Right renal cortex interstitium (tissue), 3 donors: Measurements from ENCODE around the gene RAET1G. TPM values are rescaled to one million over a fixed set of nuclear protein-coding genes. Genes with fewer than 3 reads are reported as not detected.
"Not testable (repeated sequence)": the region's sequence is repeated elsewhere in the genome, so short reads cannot be mapped to it uniquely, and the experiment has no call there.

ENCODE experiments used
- DNase-seq, 3 donors: peaks; one replicate each; pipeline ENCODE4 v3.0.0-alpha.2; 2013; ENCODE audit warnings: low read depth in 3 of 3, low spot score in 2 of 3
- polyA plus RNA-seq, 3 donors: library from polyadenylated mRNA; unstranded; fragments of 120-200 nt; gene quantifications; one replicate each; pipeline ENCODE4 v1.2.1, GENCODE V29; 2013; ENCODE audit not compliant: insufficient read length in 3 of 3

RAET1G gene
- polyA plus RNA-seq, 3 donors, result 0.75 to 1.9 (median 1.5) TPM

GRCh38 chr6:149954328-149954983, 31.5 kb upstream of the RAET1G start:
- not testable (repeated sequence) for DNase-seq

DNA sequence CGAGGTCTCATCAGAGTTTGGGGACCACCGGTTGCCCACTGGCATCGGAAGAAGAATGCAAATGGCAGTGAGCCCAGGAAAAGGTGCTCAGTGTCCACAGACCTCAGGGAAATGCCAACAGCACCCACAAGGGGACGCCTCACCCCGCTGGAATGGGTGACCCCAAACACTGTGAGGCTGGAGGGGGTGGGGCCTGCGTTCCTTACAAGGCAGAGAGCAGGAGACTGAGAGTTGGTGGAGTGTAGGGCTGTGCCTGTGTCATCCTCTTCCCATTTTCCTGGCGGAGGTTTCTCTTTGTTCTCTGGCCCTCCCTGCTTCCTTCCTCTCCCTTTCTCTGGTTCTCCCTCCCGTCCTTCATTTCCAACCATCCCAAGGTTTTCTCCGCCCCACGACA, 31.0 kb upstream of the RAET1G start:
- DNase-seq, result not testable (repeated sequence)

DNA sequence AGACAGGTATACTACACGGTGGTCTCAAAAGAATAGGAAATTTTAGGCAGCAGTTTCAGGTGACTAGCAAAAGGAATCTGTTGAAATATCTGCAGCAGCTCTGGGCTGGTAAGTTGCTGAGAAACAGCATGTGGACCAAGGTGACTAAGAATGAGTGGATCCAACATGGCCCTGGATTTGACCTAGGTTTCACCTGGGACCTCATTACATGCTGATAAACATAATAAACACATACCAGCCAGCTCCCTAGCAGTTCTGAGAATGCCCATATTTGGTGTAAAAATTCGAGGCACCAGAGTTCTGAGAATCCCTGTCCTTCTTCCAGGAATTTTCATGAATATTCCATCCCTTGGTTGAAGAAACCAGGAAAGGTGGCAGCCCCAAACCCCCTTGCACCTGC, 30.5 kb upstream of the RAET1G start:
- DNase-seq, result not testable (repeated sequence)

DNA sequence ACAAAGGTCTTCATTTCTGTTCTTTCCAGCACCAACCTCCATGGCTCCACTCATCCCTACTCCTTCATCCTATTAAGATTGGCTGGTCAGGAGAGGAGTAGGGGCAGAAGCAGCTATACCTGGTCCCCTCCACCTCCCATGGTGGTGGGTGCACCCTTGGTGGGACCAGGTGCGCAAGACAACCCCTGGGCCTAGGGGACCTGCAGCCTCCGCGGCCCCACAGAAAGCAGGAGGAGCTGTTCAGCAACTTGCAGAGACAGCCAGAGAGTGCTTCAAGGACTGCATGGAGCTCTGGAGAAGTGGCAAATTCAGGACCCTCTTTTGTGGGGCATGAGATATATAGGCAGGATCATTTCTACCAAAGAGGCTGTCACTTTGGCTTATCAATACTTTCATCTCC, 28.7 kb upstream of the RAET1G start:
- DNase-seq, result no peak

- no peak for DNase-seq
These were observed 28.2 kb upstream of the RAET1G start for GRCh38 chr6:149951096-149951495.

- no peak for DNase-seq
These were observed 27.5 kb upstream of the RAET1G start for GRCh38 chr6:149950423-149950822.

GRCh38 chr6:149948616-149949015, 25.7 kb upstream of the RAET1G start:
- no peak for DNase-seq

DNA sequence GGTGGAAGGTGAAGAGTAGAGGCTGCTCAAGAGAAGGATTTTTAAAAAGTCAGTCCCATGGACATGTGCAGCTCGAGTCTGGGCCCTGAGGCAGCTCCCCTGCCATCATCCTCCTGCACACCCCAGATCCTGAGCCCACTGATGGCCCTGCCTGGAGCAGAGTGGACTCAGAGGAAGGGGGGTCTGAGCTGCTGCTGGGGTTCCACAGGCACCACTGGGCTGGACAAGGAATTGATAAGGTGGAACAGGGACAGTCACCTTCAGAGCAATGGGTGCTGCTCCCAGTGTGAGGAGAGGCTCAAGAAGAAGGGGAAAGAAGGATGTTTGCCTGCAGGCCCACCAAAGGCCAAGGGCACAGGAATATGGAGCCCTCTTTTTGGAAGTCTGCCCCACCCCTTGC, 25.1 kb upstream of the RAET1G start:
- DNase-seq, result no peak

DNA sequence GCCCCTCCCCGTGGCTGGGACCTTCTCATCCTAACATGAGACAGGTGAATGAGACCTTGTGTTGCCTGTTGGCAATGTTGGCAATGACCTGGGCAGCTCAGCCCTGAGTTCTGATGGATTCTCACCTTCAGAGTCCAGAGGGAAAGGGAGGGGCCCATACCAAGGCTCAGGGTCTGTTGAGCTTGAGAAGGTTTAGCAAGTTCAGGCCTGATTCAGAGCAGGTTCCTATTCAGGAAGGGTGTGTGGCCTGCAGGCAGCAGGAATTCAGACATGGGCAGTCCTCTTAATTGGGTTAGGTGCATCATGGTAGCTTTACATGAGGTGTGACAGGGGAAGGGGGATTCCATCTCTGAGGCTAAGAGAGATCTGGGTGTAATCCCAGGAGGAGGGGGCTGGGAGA, 24.6 kb upstream of the RAET1G start:
- DNase-seq, result not testable (repeated sequence)

DNA sequence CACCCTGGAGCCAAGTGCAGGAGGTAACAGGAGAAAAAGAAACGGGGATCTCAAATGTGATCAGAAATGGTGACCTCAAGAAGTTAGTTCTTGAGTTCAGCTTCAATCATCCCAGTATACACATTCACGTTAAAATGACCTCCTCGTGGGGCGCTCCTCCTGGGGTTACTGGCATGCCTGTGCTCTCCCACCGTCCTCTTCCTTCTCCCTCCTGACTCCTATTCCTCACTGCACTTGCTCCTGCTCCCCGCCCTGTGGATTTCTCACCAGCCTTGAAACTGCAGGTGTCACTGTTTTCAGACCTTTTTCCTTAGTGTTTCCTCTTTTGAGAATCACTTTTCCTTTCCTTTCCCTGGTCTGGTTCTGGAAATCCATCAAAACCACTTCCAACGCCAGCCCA, 23.7 kb upstream of the RAET1G start:
- DNase-seq, result not testable (repeated sequence)

GRCh38 chr6:149945276-149945675, 22.4 kb upstream of the RAET1G start:
- not testable (repeated sequence) for DNase-seq

DNA sequence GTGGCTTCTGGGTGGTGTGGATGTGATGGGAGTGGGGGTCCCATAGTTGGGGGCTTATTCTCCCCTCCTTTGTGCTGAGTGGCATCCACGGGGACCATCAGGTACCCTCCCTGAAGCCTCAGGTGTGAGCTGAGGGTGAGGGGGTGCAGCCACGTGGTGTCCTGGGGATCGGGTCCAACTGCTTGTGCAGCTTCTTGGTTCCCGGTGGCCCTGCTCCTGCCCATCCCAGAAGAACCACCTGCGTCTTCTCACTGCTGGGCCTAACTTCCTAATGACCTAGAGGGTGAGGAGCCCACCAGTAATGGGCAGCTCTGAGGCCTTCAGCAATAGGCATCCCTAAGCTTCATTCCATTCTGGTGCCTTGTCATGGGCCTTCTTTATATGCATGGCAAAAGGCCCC, 20.4 kb upstream of the RAET1G start:
- DNase-seq, result not testable (repeated sequence)

- DNase-seq, result no peak
These were observed 19.5 kb upstream of the RAET1G start for GRCh38 chr6:149942461-149942829.

- DNase-seq, result no peak
These were observed 18.9 kb upstream of the RAET1G start, which contains the start of gene ULBP2 for GRCh38 chr6:149941583-149942460. ULBP2 (plus strand) TSS chr6:149942014; CDS start chr6:149942073, 59 bp downstream.

DNA sequence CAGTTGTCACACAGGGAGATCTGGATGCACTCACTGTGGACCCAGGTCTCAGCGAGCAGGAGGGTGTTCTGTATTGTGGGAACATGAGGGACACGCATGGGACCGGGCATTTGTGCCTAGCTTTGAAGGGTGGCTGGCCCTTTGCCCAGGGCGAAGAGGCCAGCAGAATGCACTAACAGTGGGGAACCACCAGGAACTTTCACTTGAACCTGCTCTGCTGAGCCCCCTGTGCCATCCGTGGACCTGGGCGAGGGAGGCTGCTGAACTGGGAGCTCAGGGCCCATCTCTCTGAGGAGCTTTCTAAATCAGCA, 17.7 kb upstream of the RAET1G start:
- DNase-seq, result no peak

GRCh38 chr6:149939909-149940671, 17.2 kb upstream of the RAET1G start:
- no peak for DNase-seq

DNA sequence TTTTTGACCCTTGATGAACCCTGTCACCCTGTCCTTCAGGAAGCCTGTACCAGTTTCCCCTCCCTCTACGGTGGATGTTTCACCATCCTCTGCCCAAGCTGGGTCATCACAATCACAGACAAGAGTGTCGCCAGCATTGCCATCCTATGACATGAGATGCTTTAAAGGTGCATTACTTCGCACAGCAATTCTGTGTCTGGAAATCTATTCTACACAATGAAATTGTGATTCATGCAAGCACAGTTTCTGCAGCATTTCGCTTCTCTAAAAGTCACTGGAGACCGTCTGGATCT, 16.4 kb upstream of the RAET1G start:
- no peak for DNase-seq

GRCh38 chr6:149938571-149939355, 15.8 kb upstream of the RAET1G start:
- DNase-seq, result no peak

DNA sequence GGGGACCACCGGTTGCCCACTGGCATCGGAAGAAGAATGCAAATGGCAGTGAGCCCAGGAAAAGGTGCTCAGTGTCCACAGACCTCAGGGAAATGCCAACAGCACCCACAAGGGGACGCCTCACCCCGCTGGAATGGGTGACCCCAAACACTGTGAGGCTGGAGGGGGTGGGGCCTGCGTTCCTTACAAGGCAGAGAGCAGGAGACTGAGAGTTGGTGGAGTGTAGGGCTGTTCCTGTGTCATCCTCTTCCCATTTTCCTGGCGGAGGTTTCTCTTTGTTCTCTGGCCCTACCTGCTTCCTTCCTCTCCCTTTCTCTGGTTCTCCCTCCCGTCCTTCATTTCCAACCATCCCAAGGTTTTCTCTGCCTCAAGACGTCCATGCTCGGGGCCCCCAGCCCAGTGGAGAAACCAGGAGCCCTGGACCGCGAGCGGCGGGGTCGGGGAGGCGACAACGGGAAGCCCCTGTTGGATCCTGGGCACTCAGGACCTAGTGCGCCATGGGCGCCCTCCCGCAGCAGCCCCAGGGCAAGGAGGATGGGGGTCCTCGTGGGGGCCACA, 15.2 kb upstream of the RAET1G start:
- not testable (repeated sequence) for DNase-seq

GRCh38 chr6:149936743-149937142, 13.8 kb upstream of the RAET1G start:
- DNase-seq, result no peak

DNA sequence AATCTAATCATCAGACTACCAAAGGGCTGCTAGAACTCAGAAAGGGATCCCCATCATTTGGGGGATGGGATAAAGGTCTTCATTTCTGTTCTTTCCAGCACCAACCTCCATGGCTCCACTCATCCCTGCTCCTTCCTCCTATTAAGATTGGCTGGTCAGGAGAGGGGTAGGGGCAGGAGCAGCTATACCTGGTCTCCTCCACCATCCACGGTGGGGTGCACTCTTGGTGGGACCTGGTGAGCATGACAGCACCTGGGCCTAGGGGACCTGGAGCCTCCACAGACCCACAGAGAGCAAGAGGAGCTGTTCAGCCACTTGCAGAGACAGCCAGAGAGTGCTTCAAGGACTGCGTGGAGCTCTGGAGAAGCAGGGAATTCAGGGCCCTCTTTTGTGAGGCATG, 12.7 kb upstream of the RAET1G start:
- DNase-seq, result no peak
